SK-N-SH (cell line): ENCODE measurements around the gene CENATAC. TPM values are rescaled to one million over a fixed set of nuclear protein-coding genes. Genes with fewer than 3 reads are reported as not detected.

Source experiments
- CTCF ChIA-PET: fragments of 300-600, 350-600 bp; formaldehyde crosslinking; extraction: SDS; loops from one replicate; lab custom pipeline; 2021; lab: Yijun Ruan, JAX
- POLR2A ChIA-PET: fragments of 350-600 bp; sonication (Branson Sonifier 250); formaldehyde crosslinking; extraction: SDS; loops from one replicate; lab custom pipeline; 2020; ENCODE audit warnings: antibody characterized with exemption, inconsistent platforms; lab: Yijun Ruan, JAX
- DNase-seq: peaks from one replicate; pipeline ENCODE4 v3.0.0; 2012
- H2AFZ ChIP-seq: fragments of 200-600 bp; sonication (generic); 2 replicates; pipeline ENCODE4 v1.8.1; 2016; ENCODE audit warnings: antibody characterized with exemption, mild to moderate bottlenecking, low read depth
- H3F3A ChIP-seq: fragments of 200-600 bp; sonication (generic); replicated peaks from 2 replicates; pipeline ENCODE3; 2016; ENCODE audit warnings: antibody characterized with exemption, mild to moderate bottlenecking; ENCODE audit not compliant: insufficient read depth
- H3K27ac ChIP-seq, 2 experiments: fragments of 200-500 bp in 1 of 2; fragments of 200-600 bp in 1 of 2; sonication (Bioruptor generic) in 1 of 2; sonication (generic), shearing (Covaris generic) in 1 of 2; 2 replicates each; pipeline versions ENCODE4 v1.5.1 to v1.6.1; 2014 to 2016; ENCODE audit warnings: low read depth in 2 of 2, inconsistent platforms in 1 of 2, low read length in 1 of 2, mild to moderate bottlenecking in 1 of 2, mixed read lengths in 1 of 2
- H3K27me3 ChIP-seq: fragments of 200-600 bp; sonication (generic), shearing (Covaris generic); 2 replicates; pipeline ENCODE4 v1.6.1; 2016; ENCODE audit warnings: mixed run types; ENCODE audit not compliant: insufficient read depth
- H3K36me3 ChIP-seq, 2 experiments: fragments of 200-500 bp in 1 of 2; fragments of 200-600 bp in 1 of 2; sonication (Bioruptor generic) in 1 of 2; sonication (generic) in 1 of 2; replicated peaks in 1 of 2; 2 replicates each; pipeline versions ENCODE3 to v1.5.1; 2014 to 2016; ENCODE audit warnings: low read length in 1 of 2, mild to moderate bottlenecking in 1 of 2; ENCODE audit not compliant: insufficient read depth in 2 of 2, control insufficient read depth in 1 of 2
- H3K4me1 ChIP-seq, 2 experiments: fragments of 200-500 bp in 1 of 2; fragments of 200-600 bp in 1 of 2; sonication (Bioruptor generic) in 1 of 2; sonication (generic), shearing (Covaris generic) in 1 of 2; 2 replicates each; pipeline versions ENCODE4 v1.5.1 to v1.6.1; 2014 to 2016; ENCODE audit warnings: low read depth in 1 of 2, low read length in 1 of 2, mixed run types in 1 of 2; ENCODE audit not compliant: insufficient read depth in 2 of 2, control insufficient read depth in 1 of 2
- H3K4me2 ChIP-seq: fragments of 200-600 bp; sonication (generic), shearing (Covaris generic); 2 replicates; pipeline ENCODE4 v1.6.1; 2017; ENCODE audit warnings: mixed run types
- H3K4me3 ChIP-seq, 2 experiments: fragments of 200-500 bp in 1 of 2; fragments of 200-600 bp in 1 of 2; sonication (Bioruptor generic) in 1 of 2; sonication (generic), shearing (Covaris generic) in 1 of 2; 2 replicates each; pipeline versions ENCODE4 v1.5.1 to v1.8.1; 2014 to 2016; ENCODE audit warnings: low read depth in 2 of 2, inconsistent platforms in 1 of 2, low read length in 1 of 2, mild to moderate bottlenecking in 1 of 2, mixed read lengths in 1 of 2, moderate library complexity in 1 of 2
- H3K79me2 ChIP-seq: fragments of 200-600 bp; sonication (generic); 2 replicates; pipeline ENCODE4 v1.8.1; 2017; ENCODE audit warnings: mild to moderate bottlenecking; ENCODE audit not compliant: insufficient read depth
- H3K9ac ChIP-seq: fragments of 200-600 bp; sonication (generic); 2 replicates; pipeline ENCODE4 v1.6.1; 2017; ENCODE audit warnings: mixed run types
- H3K9me2 ChIP-seq: fragments of 200-600 bp; sonication (generic); 2 replicates; pipeline ENCODE4 v1.6.1; 2017; ENCODE audit warnings: mixed run types
- H3K9me3 ChIP-seq: fragments of 200-600 bp; sonication (generic); 2 replicates; pipeline ENCODE4 v1.6.1; 2017; ENCODE audit warnings: mixed run types, mild to moderate bottlenecking, moderate library complexity
- H4K20me1 ChIP-seq: fragments of 200-600 bp; sonication (generic); 2 replicates; pipeline ENCODE4 v1.6.1; 2017; ENCODE audit warnings: mild to moderate bottlenecking, mixed run types; ENCODE audit not compliant: insufficient read depth
- EZH2phosphoT487 ChIP-seq: fragments of 200-600 bp; sonication (generic); IDR thresholded peaks from 2 replicates; pipeline ENCODE4 v1.6.1; 2017; ENCODE audit warnings: low read depth, mixed run types, mild to moderate bottlenecking, antibody characterized with exemption, moderate library complexity, borderline replicate concordance
- FOSL2 ChIP-seq: IDR thresholded peaks from 2 replicates; pipeline ENCODE4 v1.4.0; 2012; ENCODE audit warnings: low read depth, mild to moderate bottlenecking, moderate library complexity, borderline replicate concordance
- FOXJ3 ChIP-seq: sonication (generic); formaldehyde crosslinking; IDR thresholded peaks from 2 replicates; pipeline ENCODE4 v1.5.1; 2020; ENCODE audit warnings: mild to moderate bottlenecking, missing genetic modification reagents
- FOXM1 ChIP-seq: IDR thresholded peaks from 2 replicates; pipeline ENCODE4 v1.4.0; 2012; ENCODE audit warnings: low read depth, mild to moderate bottlenecking
- GABPA ChIP-seq: IDR thresholded peaks from 2 replicates; pipeline ENCODE4 v1.4.0; 2012; ENCODE audit warnings: low read depth, mild to moderate bottlenecking
- GATA2 ChIP-seq: sonication (generic); formaldehyde crosslinking; IDR thresholded peaks from 2 replicates; pipeline ENCODE4 v1.5.0; 2020; ENCODE audit warnings: mild to moderate bottlenecking, missing genetic modification reagents
- NFIC ChIP-seq: IDR thresholded peaks from 2 replicates; pipeline ENCODE4 v1.4.0; 2012; ENCODE audit warnings: borderline replicate concordance
- POLR2AphosphoS5 ChIP-seq: IDR thresholded peaks from 2 replicates; pipeline ENCODE4 v1.6.1; 2012; ENCODE audit warnings: low read depth, low read length
- RCOR1 ChIP-seq: fragments of 150-350 bp; IDR thresholded peaks from 2 replicates; pipeline ENCODE4 v1.6.1; 2017; ENCODE audit warnings: antibody characterized with exemption, low read length
- RFX5 ChIP-seq: IDR thresholded peaks from 2 replicates; pipeline ENCODE4 v1.6.1; 2012; ENCODE audit warnings: mild to moderate bottlenecking, improper control_type of control experiment, low read length
- RXRA ChIP-seq: IDR thresholded peaks from 2 replicates; pipeline ENCODE4 v1.4.0; 2012; ENCODE audit warnings: low read depth, mild to moderate bottlenecking, borderline replicate concordance
- TCF12 ChIP-seq: IDR thresholded peaks from 2 replicates; pipeline ENCODE4 v1.4.0; 2012
- WGBS: methylation state at CpG from one replicate; pipeline ENCODE4 v1.1.6; 2017; ENCODE audit warnings: low lambda C conversion rate; 5-methylcytosine and 5-hydroxymethylcytosine counted together
- polyA plus RNA-seq, 3 experiments: library from polyadenylated mRNA; depleted of rRNA; stranded (reverse); fragments of >200 nt; gene quantifications; 2 replicates each; pipeline ENCODE4 v1.2.3, GENCODE V29; 2012
- TF ChIP-seq, protein P1 (sequence below): fragments of 150-350 bp; IDR thresholded peaks from 2 replicates; pipeline ENCODE4 v1.6.1; 2017; ENCODE audit warnings: antibody characterized with exemption, low read length, low read depth, borderline replicate concordance
- TF ChIP-seq, protein P2 (sequence below): fragments of 150-350 bp; IDR thresholded peaks from 2 replicates; pipeline ENCODE4 v1.6.1; 2016; ENCODE audit warnings: mild to moderate bottlenecking, low read depth, low read length
- TF ChIP-seq, protein P3 (sequence below): IDR thresholded peaks from 2 replicates; pipeline ENCODE4; 2012
- TF ChIP-seq, protein P4 (sequence below): IDR thresholded peaks from 2 replicates; pipeline ENCODE4 v1.4.0; 2012; ENCODE audit warnings: low read depth, borderline replicate concordance

The CENATAC gene
- polyA plus RNA-seq, 1 of the 3 experiments (the other 2 are of a cell fraction): 16.0 TPM

DNA sequence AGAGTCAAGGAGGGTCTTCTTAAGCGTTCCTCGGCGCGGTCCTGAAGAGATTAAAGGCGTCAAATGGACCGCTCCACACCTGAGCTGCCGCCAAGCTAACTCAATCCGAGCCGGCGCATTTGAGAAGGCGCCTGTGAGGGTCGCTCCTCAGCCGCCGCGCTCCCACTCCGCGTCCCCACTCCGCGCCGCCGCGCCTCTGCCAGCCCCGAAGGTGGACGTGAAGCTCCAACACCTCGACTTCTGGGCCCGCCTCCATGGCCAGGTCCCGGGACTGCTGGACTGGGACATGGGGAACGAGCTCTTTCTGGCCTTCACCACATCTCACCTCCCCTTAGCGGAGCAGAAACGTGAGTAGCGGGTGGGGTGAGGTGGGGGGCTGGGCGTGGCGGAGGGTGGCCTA lies 26.3 kb upstream of the CENATAC start, which contains the start of gene FOXR1:
FOXR1 (plus strand) TSS at position 116 of the 400 bp plus-strand sequence; CDS start at position 287, 171 bp downstream.
- ChIA-PET POLR2A (no interaction called here), CTCF (no interaction called here)
- Histone ChIP-seq H3K4me2 (no peak within 1 kb of the TSS), H3K9me3 (no peaks in the 10 kb centered on the region), H4K20me1 (no peaks in the 10 kb centered on the region), H3K9me2 (no peaks in the 10 kb centered on the region), H3K27ac (no peak within 1 kb of the TSS), H3K79me2 (no peaks in the 10 kb centered on the region), H3K9ac (no peak within 1 kb of the TSS), H3F3A (no peaks in the 10 kb centered on the region), H3K27me3 (no peaks in the 10 kb centered on the region; the same call in 1 of the 2 replicates), H3K4me3 (no peak within 1 kb of the TSS), H3K4me1 (no peaks in the 10 kb centered on the region), H3K36me3 (no peaks in the 10 kb centered on the region), H2AFZ (no peak within 1 kb of the TSS)
- no peak for DNase-seq
- TF ChIP-seq FOSL2: no peak
- no peak for TF ChIP-seq TCF12
- no peak for TF ChIP-seq FOXJ3 (CRISPR knock-in tag)
- no peak for TF ChIP-seq POLR2AphosphoS5
- WGBS: 94% methylated on average over 28 of the region's 33 CpGs

DNA sequence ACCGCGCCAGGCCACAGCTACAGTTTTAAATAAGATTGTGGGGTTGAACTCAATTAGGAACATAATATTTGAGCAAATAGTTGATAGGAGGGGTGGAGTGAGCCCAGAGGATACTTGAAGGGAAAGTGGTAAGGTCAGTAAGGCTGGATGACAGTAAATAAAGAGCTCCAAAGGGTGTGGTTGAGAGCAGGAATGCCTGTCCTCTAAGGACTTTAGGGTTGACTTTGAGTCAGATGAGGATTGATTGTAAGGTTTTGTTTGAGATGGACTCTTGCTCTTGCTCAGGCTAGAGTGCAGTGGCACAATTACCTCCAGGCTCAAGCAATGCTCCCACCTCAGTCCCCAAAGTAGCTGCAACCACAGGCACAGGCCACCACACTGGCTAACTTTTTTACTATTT lies 24.0 kb upstream of the CENATAC start:
- 94% methylated on average over 2 of the region's 2 CpGs for WGBS
- H3K4me1 ChIP-seq: no peaks in the 10 kb centered on the region
- CTCF ChIA-PET: interaction anchor here (1.2 to 1.4 kb wide), 2 partner anchors 17 to 44 kb away, joined by 3 to 4 read pairs; no protein-coding TSS in a partner anchor

More for the DNA sequence above, 24.0 kb upstream of the CENATAC start:
- no peaks in the 10 kb centered on the region for H3K79me2 ChIP-seq
- no peaks in the 10 kb centered on the region for H3K9me3 ChIP-seq
- no peak for DNase-seq
- H2AFZ ChIP-seq: no peak overlapping the region
- H3K27me3 ChIP-seq: no peaks in the 10 kb centered on the region; the same call in 1 of the 2 replicates
- no peaks in the 10 kb centered on the region for H3F3A ChIP-seq
- no peaks in the 10 kb centered on the region for H3K9me2 ChIP-seq
- TF ChIP-seq RFX5 (no peak), FOXM1 (no peak), POLR2AphosphoS5 (no peak), GABPA (no peak), RCOR1 (no peak), NFIC (no peak), FOSL2 (no peak), FOXJ3 (CRISPR knock-in tag) (no peak), RXRA (no peak), GATA2 (CRISPR knock-in tag) (no peak), EZH2phosphoT487 (no peak), TCF12 (no peak)
- TF ChIP-seq, protein P1, sequence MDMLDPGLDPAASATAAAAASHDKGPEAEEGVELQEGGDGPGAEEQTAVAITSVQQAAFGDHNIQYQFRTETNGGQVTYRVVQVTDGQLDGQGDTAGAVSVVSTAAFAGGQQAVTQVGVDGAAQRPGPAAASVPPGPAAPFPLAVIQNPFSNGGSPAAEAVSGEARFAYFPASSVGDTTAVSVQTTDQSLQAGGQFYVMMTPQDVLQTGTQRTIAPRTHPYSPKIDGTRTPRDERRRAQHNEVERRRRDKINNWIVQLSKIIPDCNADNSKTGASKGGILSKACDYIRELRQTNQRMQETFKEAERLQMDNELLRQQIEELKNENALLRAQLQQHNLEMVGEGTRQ: no peak
- TF ChIP-seq, protein P2, sequence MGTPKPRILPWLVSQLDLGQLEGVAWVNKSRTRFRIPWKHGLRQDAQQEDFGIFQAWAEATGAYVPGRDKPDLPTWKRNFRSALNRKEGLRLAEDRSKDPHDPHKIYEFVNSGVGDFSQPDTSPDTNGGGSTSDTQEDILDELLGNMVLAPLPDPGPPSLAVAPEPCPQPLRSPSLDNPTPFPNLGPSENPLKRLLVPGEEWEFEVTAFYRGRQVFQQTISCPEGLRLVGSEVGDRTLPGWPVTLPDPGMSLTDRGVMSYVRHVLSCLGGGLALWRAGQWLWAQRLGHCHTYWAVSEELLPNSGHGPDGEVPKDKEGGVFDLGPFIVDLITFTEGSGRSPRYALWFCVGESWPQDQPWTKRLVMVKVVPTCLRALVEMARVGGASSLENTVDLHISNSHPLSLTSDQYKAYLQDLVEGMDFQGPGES: no peak
- TF ChIP-seq, protein P3, sequence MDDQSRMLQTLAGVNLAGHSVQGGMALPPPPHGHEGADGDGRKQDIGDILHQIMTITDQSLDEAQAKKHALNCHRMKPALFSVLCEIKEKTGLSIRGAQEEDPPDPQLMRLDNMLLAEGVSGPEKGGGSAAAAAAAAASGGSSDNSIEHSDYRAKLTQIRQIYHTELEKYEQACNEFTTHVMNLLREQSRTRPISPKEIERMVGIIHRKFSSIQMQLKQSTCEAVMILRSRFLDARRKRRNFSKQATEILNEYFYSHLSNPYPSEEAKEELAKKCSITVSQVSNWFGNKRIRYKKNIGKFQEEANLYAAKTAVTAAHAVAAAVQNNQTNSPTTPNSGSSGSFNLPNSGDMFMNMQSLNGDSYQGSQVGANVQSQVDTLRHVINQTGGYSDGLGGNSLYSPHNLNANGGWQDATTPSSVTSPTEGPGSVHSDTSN: no peak
- TF ChIP-seq, protein P4, sequence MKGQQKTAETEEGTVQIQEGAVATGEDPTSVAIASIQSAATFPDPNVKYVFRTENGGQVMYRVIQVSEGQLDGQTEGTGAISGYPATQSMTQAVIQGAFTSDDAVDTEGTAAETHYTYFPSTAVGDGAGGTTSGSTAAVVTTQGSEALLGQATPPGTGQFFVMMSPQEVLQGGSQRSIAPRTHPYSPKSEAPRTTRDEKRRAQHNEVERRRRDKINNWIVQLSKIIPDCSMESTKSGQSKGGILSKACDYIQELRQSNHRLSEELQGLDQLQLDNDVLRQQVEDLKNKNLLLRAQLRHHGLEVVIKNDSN: no peak
- no peaks in the 10 kb centered on the region for H3K36me3 ChIP-seq
- no peaks in the 10 kb centered on the region for H4K20me1 ChIP-seq
- no peak overlapping the region for H3K27ac ChIP-seq
- no peak overlapping the region for H3K9ac ChIP-seq
- no peak overlapping the region for H3K4me2 ChIP-seq
- POLR2A ChIA-PET: no interaction called here
- no peak overlapping the region for H3K4me3 ChIP-seq
